Prostate gland (tissue), 2 donors: ENCODE data around the gene FAM181A.

ENCODE experiments used
- POLR2AphosphoS5 ChIP-seq: sonication (generic); formaldehyde crosslinking; IDR thresholded peaks from one replicate; pipeline ENCODE4 v1.6.1; 2017; ENCODE audit warnings: antibody characterized with exemption
- TF ChIP-seq, protein P1 (sequence below), 4 experiments: fragments of 200-600 bp in 2 of 4; fragments of 450-650 bp in 2 of 4; sonication (generic) in 2 of 4; IDR thresholded peaks; 1 replicate in 3 of 4; 2 replicates in 1 of 4; pipeline ENCODE4 v1.5.1; 2016 to 2019; ENCODE audit warnings: antibody characterized with exemption in 4 of 4, mild to moderate bottlenecking in 2 of 4, moderate library complexity in 2 of 4

- TF ChIP-seq, protein P1, sequence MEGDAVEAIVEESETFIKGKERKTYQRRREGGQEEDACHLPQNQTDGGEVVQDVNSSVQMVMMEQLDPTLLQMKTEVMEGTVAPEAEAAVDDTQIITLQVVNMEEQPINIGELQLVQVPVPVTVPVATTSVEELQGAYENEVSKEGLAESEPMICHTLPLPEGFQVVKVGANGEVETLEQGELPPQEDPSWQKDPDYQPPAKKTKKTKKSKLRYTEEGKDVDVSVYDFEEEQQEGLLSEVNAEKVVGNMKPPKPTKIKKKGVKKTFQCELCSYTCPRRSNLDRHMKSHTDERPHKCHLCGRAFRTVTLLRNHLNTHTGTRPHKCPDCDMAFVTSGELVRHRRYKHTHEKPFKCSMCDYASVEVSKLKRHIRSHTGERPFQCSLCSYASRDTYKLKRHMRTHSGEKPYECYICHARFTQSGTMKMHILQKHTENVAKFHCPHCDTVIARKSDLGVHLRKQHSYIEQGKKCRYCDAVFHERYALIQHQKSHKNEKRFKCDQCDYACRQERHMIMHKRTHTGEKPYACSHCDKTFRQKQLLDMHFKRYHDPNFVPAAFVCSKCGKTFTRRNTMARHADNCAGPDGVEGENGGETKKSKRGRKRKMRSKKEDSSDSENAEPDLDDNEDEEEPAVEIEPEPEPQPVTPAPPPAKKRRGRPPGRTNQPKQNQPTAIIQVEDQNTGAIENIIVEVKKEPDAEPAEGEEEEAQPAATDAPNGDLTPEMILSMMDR (IDR thresholded peaks at IDR 0.05): no peak
- TF ChIP-seq POLR2AphosphoS5: no peak
Observed at GRCh38 chr14:93884950-93885349, 42.2 kb upstream of the FAM181A start.
